Stimulated activated CD4-positive, alpha-beta T cell treated with anti-CD3 and anti-CD28 coated beads, Interleukin-15, amount 100 ng/mL, for 1 hour (primary cell): Measurements from ENCODE around the gene ZBTB34.
"Not testable (repeated sequence)": the region's sequence is repeated elsewhere in the genome, so short reads cannot be mapped to it uniquely, and the experiment has no call there.

Source experiments
- DNase-seq, 2 donors: peaks; one replicate each; pipeline ENCODE4 v3.0.0-alpha.2; 2020; ENCODE audit warnings: low read depth in 1 of 2, low spot score in 1 of 2

ZBTB34 gene, protein sequence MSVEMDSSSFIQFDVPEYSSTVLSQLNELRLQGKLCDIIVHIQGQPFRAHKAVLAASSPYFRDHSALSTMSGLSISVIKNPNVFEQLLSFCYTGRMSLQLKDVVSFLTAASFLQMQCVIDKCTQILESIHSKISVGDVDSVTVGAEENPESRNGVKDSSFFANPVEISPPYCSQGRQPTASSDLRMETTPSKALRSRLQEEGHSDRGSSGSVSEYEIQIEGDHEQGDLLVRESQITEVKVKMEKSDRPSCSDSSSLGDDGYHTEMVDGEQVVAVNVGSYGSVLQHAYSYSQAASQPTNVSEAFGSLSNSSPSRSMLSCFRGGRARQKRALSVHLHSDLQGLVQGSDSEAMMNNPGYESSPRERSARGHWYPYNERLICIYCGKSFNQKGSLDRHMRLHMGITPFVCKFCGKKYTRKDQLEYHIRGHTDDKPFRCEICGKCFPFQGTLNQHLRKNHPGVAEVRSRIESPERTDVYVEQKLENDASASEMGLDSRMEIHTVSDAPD

DNA sequence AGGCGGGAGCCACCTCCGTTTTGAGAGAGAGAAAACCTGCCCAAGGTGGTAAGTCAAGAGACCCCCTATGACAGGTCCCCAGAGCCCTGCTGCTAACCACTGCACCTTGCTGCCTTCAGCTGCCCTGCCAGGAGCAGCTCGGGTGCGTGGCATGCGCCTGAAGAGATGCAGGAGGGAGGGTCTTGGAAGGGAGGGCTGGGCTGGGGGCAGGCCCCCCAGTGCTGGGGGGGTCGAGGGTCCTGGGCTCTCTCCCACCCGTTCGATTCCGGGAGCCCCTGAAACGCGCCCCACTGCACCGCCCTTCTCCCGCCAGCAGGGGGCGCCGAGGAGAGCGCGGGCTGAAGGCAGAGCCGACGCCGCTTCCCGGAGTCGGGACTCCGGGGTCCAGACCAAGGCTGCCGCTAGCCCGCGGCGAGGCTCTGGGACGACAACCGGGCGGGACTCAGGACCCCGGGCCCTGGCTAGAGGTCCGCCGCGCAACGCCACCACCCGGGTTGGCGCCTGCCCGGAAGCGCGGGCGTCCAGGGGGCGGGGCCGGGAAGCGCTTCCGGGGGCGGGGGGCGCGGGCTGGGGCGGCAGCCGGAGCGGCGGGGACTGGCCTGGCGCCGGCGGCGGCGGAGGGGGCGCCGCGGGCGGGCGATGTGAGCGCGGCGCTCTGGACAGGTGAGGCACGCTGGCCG lies at the start of gene ZBTB34:
Gene ZBTB34 (plus strand): TSS at position 563 of the 680 bp plus-strand sequence. CDS start 18,761 bp downstream, outside the sequence.
- DNase-seq, result peak; percentile 61 to 71

DNA sequence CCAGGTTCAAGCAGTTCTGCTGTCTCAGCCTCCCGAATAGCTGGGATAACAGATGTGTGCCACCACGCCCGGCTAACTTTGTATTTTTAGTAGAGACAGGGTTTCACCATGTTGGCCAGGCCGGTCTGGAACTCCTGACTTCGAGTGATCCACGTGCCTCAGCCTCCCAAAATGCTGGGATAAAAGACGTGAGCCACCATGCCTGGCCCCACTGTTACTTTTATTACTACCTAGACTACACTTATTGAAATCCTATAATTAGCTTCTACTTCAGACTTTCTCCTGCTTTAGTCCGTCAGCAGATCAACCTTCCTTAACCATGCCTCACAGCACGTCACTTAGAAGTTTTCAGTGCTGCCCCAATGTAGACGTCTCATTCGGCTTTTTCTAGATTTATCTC lies 47.4 kb upstream of the ZBTB34 start:
- DNase-seq, result no peak

DNA sequence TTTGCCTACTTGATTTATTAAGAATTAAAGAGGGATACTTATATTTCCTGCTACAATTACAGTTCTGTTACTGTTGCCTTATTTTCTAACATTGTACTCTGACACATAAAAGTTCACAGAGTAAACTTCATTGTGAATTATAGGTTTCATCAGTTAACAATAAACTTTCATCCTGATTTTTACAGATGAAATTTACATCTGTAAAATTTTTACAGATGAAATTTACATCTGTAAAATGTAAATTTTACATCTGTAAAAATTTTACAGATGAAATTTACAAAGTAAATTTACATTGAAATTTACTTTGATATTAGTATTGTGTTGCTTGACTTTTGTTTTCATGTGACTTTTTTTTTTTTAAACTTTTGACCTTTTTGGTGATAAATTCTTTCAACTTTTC lies 46.3 kb upstream of the ZBTB34 start:
- DNase-seq, result no peak

DNA sequence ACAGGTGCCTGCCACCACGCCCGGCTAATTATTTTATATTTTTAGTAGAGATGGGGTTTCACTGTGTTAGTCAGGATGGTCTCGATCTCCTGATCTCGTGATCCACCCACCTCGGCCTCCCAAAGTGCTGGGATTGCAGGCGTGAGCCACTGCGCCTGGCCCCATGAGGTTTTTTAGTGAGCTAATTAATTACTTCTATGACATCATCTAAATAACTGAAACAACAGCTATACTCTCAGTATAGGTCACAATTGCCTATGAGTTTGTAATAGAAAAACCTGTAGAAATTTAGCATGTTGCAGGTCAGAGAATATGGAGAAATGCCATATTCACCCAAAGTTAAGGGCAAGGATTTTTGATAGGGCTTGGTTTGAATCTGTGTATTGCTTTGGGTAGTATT lies 42.8 kb upstream of the ZBTB34 start:
- DNase-seq, result not testable (repeated sequence)

GRCh38 chr9:126818482-126818881 lies 42.0 kb upstream of the ZBTB34 start:
- DNase-seq, result no peak

GRCh38 chr9:126819482-126819881 lies 41.0 kb upstream of the ZBTB34 start:
- no peak for DNase-seq

DNA sequence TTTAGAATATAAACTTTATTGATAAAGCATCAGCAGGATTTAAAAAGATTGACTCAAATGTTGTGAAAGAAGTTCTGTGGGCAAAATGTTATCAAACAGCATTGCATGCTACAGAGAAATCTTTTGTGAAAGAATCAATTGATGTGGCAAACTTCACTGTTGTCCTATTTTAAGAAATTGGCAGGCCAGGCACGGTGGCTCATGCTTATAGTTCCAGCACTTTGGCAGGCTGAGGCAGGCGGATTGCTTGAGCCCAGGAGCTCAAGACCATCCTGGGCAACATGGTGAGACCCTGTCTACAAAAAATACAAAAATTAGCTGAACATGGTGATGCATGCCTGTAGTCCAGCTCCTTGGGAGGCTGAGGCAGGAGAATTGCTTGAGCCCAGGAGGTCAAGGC lies 38.2 kb upstream of the ZBTB34 start:
- DNase-seq, result no peak

GRCh38 chr9:126822873-126823272 lies 37.6 kb upstream of the ZBTB34 start:
- no peak for DNase-seq

DNA sequence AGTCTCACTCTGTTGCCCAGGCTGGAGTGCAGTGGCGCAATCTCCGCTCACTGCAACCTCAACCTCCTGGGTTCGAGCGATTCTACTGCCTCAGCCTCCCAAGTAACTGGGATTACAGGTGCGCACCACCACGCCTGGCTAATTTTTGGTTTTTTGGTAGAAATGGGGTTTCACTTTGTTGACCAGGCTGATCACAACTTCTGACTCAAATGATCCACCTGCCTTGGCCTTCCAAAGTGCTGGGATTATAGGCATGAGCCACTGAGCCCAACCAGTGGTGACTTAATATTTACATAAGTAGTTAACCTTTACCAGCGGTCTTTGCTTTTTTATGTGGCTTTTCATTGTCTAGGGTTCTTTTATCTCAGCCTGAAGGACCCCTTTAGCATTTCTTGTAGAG lies 36.4 kb upstream of the ZBTB34 start:
- not testable (repeated sequence) for DNase-seq

DNA sequence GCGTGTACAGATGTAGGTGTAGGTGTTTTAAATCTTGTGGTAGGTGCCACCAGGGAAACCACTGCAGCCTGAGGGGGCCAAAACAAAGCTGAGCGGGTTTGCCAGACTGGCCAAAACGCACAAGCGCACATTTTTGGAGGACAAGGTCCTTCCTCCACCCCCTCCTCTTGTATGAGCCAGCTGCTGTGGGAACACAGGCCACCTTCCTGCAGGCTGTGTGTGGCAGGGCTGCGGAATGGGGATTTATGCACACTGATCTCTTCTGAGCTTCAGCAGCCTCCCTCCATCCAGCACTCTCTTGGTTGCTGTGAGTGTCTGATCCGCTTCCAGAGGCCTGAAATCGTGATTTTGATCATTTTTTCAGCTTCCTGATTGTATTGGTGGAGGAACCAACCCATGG lies 33.2 kb upstream of the ZBTB34 start:
- DNase-seq, result no peak

DNA sequence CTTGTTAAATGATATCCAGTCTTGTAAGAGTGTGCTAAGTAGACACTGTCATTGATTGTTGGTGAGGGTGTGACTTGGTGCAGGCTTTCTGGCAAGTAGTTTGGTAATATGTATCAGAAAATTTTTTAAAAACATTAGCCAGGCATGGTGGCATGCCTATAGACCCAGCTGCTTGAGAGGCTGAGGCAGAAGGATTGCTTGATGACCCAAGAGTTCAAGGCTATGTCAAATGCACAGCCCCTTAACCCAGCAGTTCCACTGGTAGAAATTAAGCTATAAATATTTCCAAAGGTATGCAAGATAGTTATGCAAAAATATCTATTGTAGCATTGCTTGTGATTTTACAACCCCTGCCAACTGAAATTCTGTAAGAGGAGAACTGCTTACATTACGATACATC lies 31.4 kb upstream of the ZBTB34 start:
- no peak for DNase-seq

DNA sequence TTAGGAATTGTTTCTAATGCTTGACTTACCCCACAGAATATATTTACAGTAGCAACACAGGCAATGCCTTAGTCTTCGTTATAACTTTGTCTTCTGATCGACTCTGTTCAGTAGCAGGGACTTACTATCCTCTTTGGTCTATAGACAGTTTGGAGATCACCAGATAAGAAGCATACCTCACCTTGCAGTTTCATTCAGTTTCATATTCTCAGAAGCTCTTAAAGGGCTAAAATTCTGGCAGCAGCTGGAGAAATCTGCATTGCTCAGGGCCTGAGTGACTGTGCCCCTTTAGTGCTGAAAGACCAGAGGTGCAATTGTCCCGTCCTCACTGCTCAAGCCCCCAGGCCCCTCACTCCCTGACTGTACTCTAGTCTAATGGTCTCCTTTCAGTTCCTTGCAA lies 29.6 kb upstream of the ZBTB34 start:
- DNase-seq, result no peak

- no peak for DNase-seq
Measured at GRCh38 chr9:126832440-126832839, 28.0 kb upstream of the ZBTB34 start.

DNA sequence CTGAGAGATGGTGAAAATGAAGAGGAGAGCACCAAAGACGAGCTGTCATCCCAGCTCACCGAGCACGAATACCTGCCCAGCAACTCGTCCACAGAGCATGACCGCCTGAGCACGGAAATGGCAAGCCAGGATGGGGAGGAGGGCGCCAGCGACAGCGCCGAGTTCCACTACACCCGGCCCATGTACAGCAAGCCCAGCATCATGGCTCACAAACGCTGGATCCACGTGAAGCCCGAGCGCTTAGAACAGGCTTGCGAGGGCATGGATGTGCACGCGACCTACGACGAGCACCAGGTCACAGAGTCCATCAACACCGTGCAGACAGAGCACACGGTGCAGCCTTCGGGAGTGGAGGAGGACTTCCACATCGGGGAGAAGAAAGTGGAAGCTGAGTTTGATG lies 27.4 kb upstream of the ZBTB34 start:
- DNase-seq, result no peak

DNA sequence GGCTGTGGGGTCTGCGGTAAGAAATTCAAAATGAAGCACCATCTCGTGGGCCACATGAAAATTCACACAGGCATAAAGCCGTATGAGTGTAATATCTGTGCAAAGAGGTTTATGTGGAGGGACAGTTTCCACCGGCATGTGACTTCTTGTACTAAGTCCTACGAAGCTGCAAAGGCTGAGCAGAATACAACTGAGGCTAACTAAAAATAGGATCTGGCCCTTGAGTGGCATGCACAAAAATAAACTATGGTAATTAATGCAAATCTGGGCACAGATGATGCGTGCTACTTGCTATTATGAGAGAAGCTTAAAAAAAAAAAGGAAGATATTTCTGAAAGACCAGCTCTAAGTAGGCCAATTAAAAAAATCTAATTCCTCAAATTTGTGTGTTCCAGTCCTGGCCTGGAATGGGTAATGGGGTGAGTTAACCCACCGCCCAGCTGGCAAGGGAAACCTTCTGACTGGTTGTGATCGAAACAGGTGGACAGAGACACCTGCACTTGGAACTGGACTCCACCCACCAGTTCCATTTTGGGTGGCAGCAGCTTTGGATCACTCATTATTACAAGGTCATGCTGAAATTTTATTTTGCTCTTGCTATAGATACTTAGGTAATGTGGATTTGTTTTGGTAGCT lies 26.6 kb upstream of the ZBTB34 start:
- DNase-seq, result no peak

- DNase-seq, result no peak
Measured at GRCh38 chr9:126834672-126835071, 25.8 kb upstream of the ZBTB34 start.

DNA sequence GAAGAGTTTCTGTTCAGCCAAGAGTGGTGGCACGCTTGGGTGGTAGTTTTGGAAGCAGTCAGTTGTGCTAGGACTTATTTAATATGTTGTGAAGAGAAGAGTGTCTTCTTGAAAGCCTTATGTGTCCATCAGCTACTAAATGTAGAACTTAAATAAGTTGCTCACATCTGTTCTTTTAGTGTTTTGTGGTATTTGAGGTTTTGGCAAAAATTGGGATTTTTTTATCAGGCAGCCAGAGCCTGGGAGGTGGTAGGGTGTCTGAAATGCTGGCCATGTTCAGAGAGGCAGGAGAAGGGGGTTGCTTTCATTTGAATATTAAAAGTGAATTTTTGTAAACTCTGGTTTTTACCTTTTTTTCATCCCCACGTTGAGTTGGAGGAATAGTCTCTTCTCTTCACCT lies 24.2 kb upstream of the ZBTB34 start:
- no peak for DNase-seq

DNA sequence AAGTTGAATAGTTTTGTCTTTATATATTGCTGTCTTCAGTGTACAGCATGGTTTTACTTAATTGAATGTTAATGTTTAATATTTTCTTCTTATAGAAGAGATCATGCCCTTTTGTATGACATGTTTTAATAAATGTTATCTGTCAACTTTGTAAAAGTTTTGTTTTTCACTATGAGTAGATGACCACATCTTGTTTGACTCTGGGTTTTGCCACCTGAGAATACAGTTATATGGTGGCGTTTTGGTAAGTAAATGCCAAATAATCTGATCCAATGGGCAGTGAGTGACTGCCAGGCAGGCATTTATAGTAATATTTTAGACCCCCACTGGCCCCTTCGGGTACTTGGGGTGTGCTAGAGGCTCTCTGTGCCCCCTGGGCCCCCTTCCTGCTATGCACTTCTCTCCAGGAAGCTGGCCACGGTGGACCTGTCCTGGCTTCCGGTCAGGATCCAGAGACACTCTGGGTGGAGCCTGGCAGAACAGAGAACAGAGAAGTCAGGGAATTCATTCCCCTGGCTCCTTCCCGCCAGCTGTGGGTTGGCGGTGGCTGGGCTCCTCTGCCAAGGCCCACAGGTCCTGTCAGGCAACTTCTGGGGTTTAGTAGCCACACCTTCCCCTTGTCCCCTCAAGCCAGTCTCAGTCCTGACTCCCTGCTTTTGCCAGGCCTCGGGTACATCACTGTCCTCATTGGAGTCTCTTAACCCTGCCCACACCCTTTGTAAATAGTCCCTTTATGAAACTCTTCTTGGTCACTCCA lies 22.2 kb upstream of the ZBTB34 start:
- DNase-seq, result no peak

DNA sequence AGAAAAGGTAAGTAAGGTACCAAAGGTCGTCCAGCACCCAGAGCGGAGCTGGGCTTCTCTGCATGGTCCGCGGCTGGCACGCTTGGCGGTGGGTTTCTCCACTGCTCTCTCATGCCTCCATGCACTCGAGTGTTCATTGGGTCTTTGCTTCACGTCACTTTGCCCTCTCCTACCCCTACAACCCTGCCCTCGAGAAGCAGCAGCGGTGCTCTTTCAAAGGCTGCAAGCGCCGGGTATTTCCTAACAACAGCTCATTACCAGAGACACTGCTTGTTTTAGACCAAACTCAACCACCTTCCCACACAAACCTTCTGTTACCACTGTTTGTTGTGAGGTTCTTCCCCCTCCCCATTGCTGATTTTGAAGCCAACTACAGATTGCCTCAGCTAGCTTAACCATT lies 21.5 kb upstream of the ZBTB34 start:
- no peak for DNase-seq

- DNase-seq, result no peak
Measured at GRCh38 chr9:126839301-126839700, 21.1 kb upstream of the ZBTB34 start.

DNA sequence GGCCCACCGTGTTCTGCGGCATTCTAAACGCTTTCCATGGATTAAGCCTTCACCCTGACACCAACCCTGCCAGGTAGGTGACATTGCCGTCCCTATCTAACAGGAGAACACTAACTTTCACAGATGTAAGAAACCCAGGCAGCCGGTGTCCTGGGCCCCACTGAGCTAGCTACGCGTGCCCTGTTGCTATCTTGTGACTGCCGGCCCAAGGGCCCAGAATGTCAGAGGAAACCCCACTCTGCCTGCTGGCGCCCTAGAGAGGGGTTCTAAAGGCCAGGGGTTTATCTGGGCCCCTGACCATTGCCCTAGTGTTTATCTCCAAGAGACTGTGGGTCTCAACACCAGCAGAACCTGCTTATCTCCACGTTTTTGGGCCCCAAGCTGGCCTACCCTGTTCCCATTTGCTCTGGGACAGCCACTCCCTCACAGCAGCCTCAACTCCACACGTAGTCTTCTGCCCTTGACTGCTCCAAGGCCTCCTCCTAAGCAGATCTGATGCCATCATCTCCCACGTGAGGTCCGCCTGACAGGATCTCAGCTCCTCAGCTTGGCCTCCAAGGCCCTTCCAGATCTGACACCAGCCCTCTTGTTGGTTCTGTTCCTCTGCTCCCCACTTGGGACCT lies 18.1 kb upstream of the ZBTB34 start:
- no peak for DNase-seq
